WTC11 (cell line): Measurements from ENCODE around the gene CHAC1. TPM values are rescaled to one million over a fixed set of nuclear protein-coding genes. Genes with fewer than 3 reads are reported as not detected.

Experiments
- ATAC-seq: fragments of 200-7000 bp; cut with Tn5 transposase; 2 replicates; pipeline ENCODE4 v1.10.0; 2021; ENCODE audit warnings: mild to moderate bottlenecking, moderate library complexity
- CTCF ChIA-PET: fragments of 300-600 bp; sonication (Branson Sonifier 250); formaldehyde crosslinking; loops from one replicate; lab custom pipeline; 2021; ENCODE audit warnings: antibody characterized with exemption; lab: Charles Lee
- POLR2A ChIA-PET: fragments of 350-600 bp; sonication (Branson Sonifier 250); formaldehyde crosslinking; loops from one replicate; lab custom pipeline; 2021; ENCODE audit warnings: antibody characterized with exemption; lab: Charles Lee
- DNase-seq: peaks from one replicate; pipeline ENCODE4 v3.0.0; 2021; ENCODE audit warnings: low spot score
- H3K27ac Mint-ChIP-seq: 2 replicates; pipeline ENCODE4 v1.8.0; 2021; ENCODE audit warnings: mixed read lengths
- H3K27me3 Mint-ChIP-seq: 2 replicates; pipeline ENCODE4 v1.8.0; 2021; ENCODE audit warnings: low read depth, mild to moderate bottlenecking, moderate library complexity, mixed read lengths
- H3K36me3 Mint-ChIP-seq: 2 replicates; pipeline ENCODE4 v1.8.0; 2021; ENCODE audit warnings: mixed read lengths
- H3K4me1 Mint-ChIP-seq: 2 replicates; pipeline ENCODE4 v1.8.0; 2022; ENCODE audit warnings: mixed read lengths
- H3K4me3 Mint-ChIP-seq: 2 replicates; pipeline ENCODE4 v1.8.0; 2021; ENCODE audit warnings: mild to moderate bottlenecking, moderate library complexity, mixed read lengths
- H3K9me3 Mint-ChIP-seq: 2 replicates; pipeline ENCODE4 v1.8.0; 2021; ENCODE audit warnings: mixed read lengths
- ATF1 ChIP-seq: sonication (generic); formaldehyde crosslinking; IDR thresholded peaks from 2 replicates; pipeline ENCODE4 v1.8.1; 2023; ENCODE audit warnings: mild to moderate bottlenecking, moderate library complexity, missing genetic modification reagents
- CREB1 ChIP-seq: sonication (generic); formaldehyde crosslinking; IDR thresholded peaks from 2 replicates; pipeline ENCODE4 v1.8.0; 2023; ENCODE audit warnings: mild to moderate bottlenecking, missing genetic modification reagents
- EMX1 ChIP-seq: fragments of 250-450 bp; sonication (Bioruptor Pico); IDR thresholded peaks from 2 replicates; pipeline ENCODE4 v1.8.0; 2021; ENCODE audit warnings: mild to moderate bottlenecking
- FOXP1 ChIP-seq: sonication (generic); formaldehyde crosslinking; IDR thresholded peaks from 2 replicates; pipeline ENCODE4 v1.8.0; 2022; ENCODE audit warnings: missing genetic modification reagents, mild to moderate bottlenecking, moderate library complexity, borderline replicate concordance
- GRHL2 ChIP-seq: fragments of 250-450 bp; sonication (Bioruptor Pico); IDR thresholded peaks from 2 replicates; pipeline ENCODE4 v1.8.0; 2022; ENCODE audit warnings: mild to moderate bottlenecking, moderate library complexity; ENCODE audit not compliant: insufficient replicate concordance, severe bottlenecking
- JUN ChIP-seq: sonication (generic); formaldehyde crosslinking; IDR thresholded peaks from 2 replicates; pipeline ENCODE4 v1.8.0; 2023; ENCODE audit warnings: mild to moderate bottlenecking, missing genetic modification reagents
- NFATC4 ChIP-seq: fragments of 250-450 bp; sonication (Bioruptor Pico); IDR thresholded peaks from 2 replicates; pipeline ENCODE4 v1.9.0; 2021; ENCODE audit warnings: mild to moderate bottlenecking
- NFE2L1 ChIP-seq: sonication (generic); formaldehyde crosslinking; IDR thresholded peaks from 2 replicates; pipeline ENCODE4 v1.8.1; 2023; ENCODE audit warnings: missing genetic modification reagents
- OVOL2 ChIP-seq: fragments of 250-450 bp; sonication (Bioruptor Pico); IDR thresholded peaks from 2 replicates; pipeline ENCODE4 v1.9.0; 2021; ENCODE audit warnings: mild to moderate bottlenecking, borderline replicate concordance
- PRRX2 ChIP-seq: fragments of 250-450 bp; sonication (Bioruptor Pico); IDR thresholded peaks from 2 replicates; pipeline ENCODE4 v1.8.0; 2021; ENCODE audit warnings: mild to moderate bottlenecking
- RORB ChIP-seq: fragments of 250-450 bp; sonication (Bioruptor Pico); IDR thresholded peaks from 2 replicates; pipeline ENCODE4 v1.9.0; 2021; ENCODE audit warnings: mild to moderate bottlenecking
- SP1 ChIP-seq: sonication (generic); formaldehyde crosslinking; conservative IDR thresholded peaks from 2 replicates; pipeline ENCODE4 v1.8.1; 2022; ENCODE audit warnings: missing genetic modification reagents
- TEAD4 ChIP-seq: sonication (generic); formaldehyde crosslinking; IDR thresholded peaks from 2 replicates; pipeline ENCODE4 v1.8.0; 2022; ENCODE audit warnings: mild to moderate bottlenecking, missing genetic modification reagents
- TP53 ChIP-seq: sonication (generic); formaldehyde crosslinking; IDR thresholded peaks from 2 replicates; pipeline ENCODE4 v1.8.1; 2023; ENCODE audit warnings: mild to moderate bottlenecking, missing genetic modification reagents
- ZNF396 ChIP-seq: fragments of 250-450 bp; sonication (Bioruptor Pico); IDR thresholded peaks from 2 replicates; pipeline ENCODE4 v1.8.0; 2021; ENCODE audit warnings: mild to moderate bottlenecking, moderate library complexity, borderline replicate concordance
- ZNF423 ChIP-seq: fragments of 250-450 bp; sonication (Bioruptor Pico); IDR thresholded peaks from 2 replicates; pipeline ENCODE4 v2.1.2; 2022; ENCODE audit warnings: mild to moderate bottlenecking, moderate library complexity
- ZNF671 ChIP-seq: fragments of 250-450 bp; sonication (Bioruptor Pico); IDR thresholded peaks from 2 replicates; pipeline ENCODE4 v1.8.0; 2021; ENCODE audit warnings: mild to moderate bottlenecking
- total RNA-seq: library from RNA; stranded (reverse); gene quantifications from 3 replicates; pipeline ENCODE4 v1.2.3, GENCODE V29; 2021
- TF ChIP-seq, protein P1 (sequence below): sonication (generic); formaldehyde crosslinking; IDR thresholded peaks from 2 replicates; pipeline ENCODE4 v1.8.1; 2022; ENCODE audit warnings: low read depth, missing genetic modification reagents, borderline replicate concordance
- TF ChIP-seq, protein P2 (sequence below): sonication (generic); formaldehyde crosslinking; IDR thresholded peaks from 2 replicates; pipeline ENCODE4 v1.8.1; 2023; ENCODE audit warnings: mild to moderate bottlenecking, missing genetic modification reagents
- TF ChIP-seq, protein P3 (sequence below): sonication (generic); formaldehyde crosslinking; IDR thresholded peaks from 2 replicates; pipeline ENCODE4 v1.8.1; 2023; ENCODE audit warnings: mild to moderate bottlenecking, missing genetic modification reagents, moderate library complexity
- TF ChIP-seq, protein P4 (sequence below): fragments of 200-600 bp; IDR thresholded peaks from 2 replicates; pipeline ENCODE4 v1.8.0; 2022; ENCODE audit warnings: antibody characterized with exemption
- TF ChIP-seq, protein P5 (sequence below): sonication (generic); formaldehyde crosslinking; IDR thresholded peaks from 2 replicates; pipeline ENCODE4 v1.8.0; 2022; ENCODE audit warnings: missing genetic modification reagents
- TF ChIP-seq, protein P6 (sequence below): sonication (generic); formaldehyde crosslinking; IDR thresholded peaks from 2 replicates; pipeline ENCODE4 v1.8.1; 2022; ENCODE audit warnings: low read depth, mild to moderate bottlenecking, moderate library complexity, missing genetic modification reagents, borderline replicate concordance

Gene CHAC1
- total RNA-seq, 1 experiment from 2014 or later, result 31.0 TPM

DNA sequence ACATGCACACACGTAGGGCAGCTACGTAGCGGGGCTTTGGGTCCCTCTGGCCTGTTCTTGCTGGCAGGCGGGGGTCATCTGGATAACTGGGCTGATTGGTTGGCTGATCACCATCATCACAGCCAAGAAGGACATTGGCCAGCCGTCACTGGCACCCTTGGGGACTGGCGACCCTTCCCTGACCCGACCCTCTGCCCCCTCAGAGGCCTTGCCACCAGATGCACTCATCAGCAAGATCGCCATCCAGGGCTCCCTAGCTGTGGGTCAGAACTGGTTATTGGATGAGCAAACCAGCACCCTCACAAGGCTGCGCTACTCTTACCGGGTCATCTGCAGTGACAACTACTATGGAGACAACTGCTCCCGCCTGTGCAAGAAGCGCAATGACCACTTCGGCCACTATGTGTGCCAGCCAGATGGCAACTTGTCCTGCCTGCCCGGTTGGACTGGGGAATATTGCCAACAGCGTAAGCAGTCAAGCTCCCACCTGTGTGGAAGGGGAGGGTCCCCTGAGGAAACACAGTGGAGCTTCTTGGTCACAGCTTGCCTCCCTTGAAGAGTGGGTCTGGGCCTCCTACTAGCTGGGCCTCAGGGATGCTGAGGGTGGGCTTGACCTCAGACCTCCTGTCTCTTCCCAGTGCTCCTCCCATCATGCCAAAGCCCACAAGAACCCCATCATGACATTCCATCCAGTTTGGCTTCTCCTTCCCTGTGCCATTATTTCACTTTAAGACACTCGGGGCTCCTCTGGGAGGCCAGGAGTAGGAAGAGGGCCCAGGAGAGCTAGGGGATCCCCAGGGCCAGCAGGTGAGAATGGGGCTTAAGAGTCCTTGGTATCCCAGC, 21.8 kb upstream of the CHAC1 start:
- DNase-seq, result no peak
- peak overlapping the region; percentile 80 for H3K4me3 Mint-ChIP-seq
- ATAC-seq, result no peak
- ChIA-PET POLR2A (interaction anchor here (1.1 to 8.7 kb wide), 5 partner anchors 10 to 28 kb away, joined by 3 to 73 read pairs (median 17); partner anchors contain the start of gene CHAC1), CTCF (interaction anchor here (0.5 to 10.6 kb wide), 26 partner anchors 8 to 603 kb away, joined by 3 to 203 read pairs (median 8); partner anchors contain the start of genes CHAC1, RHOV, SPINT1 and VPS18)
- H3K36me3 Mint-ChIP-seq, result no peaks in the 10 kb centered on the region
- no peaks in the 10 kb centered on the region for H3K9me3 Mint-ChIP-seq
- TF ChIP-seq, protein P1, sequence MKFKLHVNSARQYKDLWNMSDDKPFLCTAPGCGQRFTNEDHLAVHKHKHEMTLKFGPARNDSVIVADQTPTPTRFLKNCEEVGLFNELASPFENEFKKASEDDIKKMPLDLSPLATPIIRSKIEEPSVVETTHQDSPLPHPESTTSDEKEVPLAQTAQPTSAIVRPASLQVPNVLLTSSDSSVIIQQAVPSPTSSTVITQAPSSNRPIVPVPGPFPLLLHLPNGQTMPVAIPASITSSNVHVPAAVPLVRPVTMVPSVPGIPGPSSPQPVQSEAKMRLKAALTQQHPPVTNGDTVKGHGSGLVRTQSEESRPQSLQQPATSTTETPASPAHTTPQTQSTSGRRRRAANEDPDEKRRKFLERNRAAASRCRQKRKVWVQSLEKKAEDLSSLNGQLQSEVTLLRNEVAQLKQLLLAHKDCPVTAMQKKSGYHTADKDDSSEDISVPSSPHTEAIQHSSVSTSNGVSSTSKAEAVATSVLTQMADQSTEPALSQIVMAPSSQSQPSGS (CRISPR knock-in tag), result no peak
- TF ChIP-seq, protein P2, sequence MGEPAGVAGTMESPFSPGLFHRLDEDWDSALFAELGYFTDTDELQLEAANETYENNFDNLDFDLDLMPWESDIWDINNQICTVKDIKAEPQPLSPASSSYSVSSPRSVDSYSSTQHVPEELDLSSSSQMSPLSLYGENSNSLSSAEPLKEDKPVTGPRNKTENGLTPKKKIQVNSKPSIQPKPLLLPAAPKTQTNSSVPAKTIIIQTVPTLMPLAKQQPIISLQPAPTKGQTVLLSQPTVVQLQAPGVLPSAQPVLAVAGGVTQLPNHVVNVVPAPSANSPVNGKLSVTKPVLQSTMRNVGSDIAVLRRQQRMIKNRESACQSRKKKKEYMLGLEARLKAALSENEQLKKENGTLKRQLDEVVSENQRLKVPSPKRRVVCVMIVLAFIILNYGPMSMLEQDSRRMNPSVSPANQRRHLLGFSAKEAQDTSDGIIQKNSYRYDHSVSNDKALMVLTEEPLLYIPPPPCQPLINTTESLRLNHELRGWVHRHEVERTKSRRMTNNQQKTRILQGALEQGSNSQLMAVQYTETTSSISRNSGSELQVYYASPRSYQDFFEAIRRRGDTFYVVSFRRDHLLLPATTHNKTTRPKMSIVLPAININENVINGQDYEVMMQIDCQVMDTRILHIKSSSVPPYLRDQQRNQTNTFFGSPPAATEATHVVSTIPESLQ (CRISPR knock-in tag), result no peak
- TF ChIP-seq ATF1 (CRISPR knock-in tag) (no peak), ZNF423 (CRISPR knock-in tag) (no peak), TEAD4 (CRISPR knock-in tag) (no peak), GRHL2 (CRISPR knock-in tag) (no peak), ZNF671 (CRISPR knock-in tag) (no peak)
- TF ChIP-seq, protein P3, sequence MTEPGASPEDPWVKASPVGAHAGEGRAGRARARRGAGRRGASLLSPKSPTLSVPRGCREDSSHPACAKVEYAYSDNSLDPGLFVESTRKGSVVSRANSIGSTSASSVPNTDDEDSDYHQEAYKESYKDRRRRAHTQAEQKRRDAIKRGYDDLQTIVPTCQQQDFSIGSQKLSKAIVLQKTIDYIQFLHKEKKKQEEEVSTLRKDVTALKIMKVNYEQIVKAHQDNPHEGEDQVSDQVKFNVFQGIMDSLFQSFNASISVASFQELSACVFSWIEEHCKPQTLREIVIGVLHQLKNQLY (CRISPR knock-in tag), result no peak
- no peak overlapping the region for H3K27ac Mint-ChIP-seq
- H3K4me1 Mint-ChIP-seq, result peaks cover 22% of the 10 kb centered on the region
- peaks cover 76% of the 10 kb centered on the region for H3K27me3 Mint-ChIP-seq

DNA sequence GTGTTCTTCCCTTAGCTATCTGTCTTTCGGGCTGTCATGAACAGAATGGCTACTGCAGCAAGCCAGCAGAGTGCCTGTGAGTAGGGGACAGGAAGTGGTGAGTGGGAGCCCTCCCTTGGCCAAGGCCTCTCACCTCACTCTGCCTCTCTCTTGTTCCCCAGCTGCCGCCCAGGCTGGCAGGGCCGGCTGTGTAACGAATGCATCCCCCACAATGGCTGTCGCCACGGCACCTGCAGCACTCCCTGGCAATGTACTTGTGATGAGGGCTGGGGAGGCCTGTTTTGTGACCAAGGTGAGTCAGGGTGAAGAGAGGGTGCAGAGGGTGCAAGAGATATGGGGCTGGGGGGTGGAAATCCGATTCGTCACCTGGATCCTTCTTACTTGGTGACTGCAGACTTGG, 21.1 kb upstream of the CHAC1 start:
- POLR2A ChIA-PET, result interaction anchor here (8.7 kb wide), 1 partner anchor 22 kb away, joined by 73 read pairs; the partner anchor contains the start of gene CHAC1
- CTCF ChIA-PET, result interaction anchor here (1.0 to 10.6 kb wide), 11 partner anchors 8 to 75 kb away, joined by 3 to 203 read pairs (median 19); partner anchors contain the start of gene CHAC1
- no peak for ATAC-seq
- TF ChIP-seq JUN (CRISPR knock-in tag), result no peak
- TF ChIP-seq NFATC4 (CRISPR knock-in tag), result no peak
- TF ChIP-seq, protein P4, sequence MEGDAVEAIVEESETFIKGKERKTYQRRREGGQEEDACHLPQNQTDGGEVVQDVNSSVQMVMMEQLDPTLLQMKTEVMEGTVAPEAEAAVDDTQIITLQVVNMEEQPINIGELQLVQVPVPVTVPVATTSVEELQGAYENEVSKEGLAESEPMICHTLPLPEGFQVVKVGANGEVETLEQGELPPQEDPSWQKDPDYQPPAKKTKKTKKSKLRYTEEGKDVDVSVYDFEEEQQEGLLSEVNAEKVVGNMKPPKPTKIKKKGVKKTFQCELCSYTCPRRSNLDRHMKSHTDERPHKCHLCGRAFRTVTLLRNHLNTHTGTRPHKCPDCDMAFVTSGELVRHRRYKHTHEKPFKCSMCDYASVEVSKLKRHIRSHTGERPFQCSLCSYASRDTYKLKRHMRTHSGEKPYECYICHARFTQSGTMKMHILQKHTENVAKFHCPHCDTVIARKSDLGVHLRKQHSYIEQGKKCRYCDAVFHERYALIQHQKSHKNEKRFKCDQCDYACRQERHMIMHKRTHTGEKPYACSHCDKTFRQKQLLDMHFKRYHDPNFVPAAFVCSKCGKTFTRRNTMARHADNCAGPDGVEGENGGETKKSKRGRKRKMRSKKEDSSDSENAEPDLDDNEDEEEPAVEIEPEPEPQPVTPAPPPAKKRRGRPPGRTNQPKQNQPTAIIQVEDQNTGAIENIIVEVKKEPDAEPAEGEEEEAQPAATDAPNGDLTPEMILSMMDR, result no peak
- TF ChIP-seq ZNF396, result no peak
- TF ChIP-seq, protein P3 (CRISPR knock-in tag), result no peak
- TF ChIP-seq FOXP1 (CRISPR knock-in tag), result no peak
- TF ChIP-seq, protein P5, sequence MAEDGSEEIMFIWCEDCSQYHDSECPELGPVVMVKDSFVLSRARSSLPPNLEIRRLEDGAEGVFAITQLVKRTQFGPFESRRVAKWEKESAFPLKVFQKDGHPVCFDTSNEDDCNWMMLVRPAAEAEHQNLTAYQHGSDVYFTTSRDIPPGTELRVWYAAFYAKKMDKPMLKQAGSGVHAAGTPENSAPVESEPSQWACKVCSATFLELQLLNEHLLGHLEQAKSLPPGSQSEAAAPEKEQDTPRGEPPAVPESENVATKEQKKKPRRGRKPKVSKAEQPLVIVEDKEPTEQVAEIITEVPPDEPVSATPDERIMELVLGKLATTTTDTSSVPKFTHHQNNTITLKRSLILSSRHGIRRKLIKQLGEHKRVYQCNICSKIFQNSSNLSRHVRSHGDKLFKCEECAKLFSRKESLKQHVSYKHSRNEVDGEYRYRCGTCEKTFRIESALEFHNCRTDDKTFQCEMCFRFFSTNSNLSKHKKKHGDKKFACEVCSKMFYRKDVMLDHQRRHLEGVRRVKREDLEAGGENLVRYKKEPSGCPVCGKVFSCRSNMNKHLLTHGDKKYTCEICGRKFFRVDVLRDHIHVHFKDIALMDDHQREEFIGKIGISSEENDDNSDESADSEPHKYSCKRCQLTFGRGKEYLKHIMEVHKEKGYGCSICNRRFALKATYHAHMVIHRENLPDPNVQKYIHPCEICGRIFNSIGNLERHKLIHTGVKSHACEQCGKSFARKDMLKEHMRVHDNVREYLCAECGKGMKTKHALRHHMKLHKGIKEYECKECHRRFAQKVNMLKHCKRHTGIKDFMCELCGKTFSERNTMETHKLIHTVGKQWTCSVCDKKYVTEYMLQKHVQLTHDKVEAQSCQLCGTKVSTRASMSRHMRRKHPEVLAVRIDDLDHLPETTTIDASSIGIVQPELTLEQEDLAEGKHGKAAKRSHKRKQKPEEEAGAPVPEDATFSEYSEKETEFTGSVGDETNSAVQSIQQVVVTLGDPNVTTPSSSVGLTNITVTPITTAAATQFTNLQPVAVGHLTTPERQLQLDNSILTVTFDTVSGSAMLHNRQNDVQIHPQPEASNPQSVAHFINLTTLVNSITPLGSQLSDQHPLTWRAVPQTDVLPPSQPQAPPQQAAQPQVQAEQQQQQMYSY (CRISPR knock-in tag), result no peak
- no peak for TF ChIP-seq PRRX2 (CRISPR knock-in tag)
- TF ChIP-seq CREB1 (CRISPR knock-in tag), result no peak
- no peak for TF ChIP-seq OVOL2 (CRISPR knock-in tag)
- TF ChIP-seq, protein P6, sequence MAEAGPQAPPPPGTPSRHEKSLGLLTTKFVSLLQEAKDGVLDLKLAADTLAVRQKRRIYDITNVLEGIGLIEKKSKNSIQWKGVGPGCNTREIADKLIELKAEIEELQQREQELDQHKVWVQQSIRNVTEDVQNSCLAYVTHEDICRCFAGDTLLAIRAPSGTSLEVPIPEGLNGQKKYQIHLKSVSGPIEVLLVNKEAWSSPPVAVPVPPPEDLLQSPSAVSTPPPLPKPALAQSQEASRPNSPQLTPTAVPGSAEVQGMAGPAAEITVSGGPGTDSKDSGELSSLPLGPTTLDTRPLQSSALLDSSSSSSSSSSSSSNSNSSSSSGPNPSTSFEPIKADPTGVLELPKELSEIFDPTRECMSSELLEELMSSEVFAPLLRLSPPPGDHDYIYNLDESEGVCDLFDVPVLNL (CRISPR knock-in tag), result no peak
- no peak for TF ChIP-seq EMX1 (CRISPR knock-in tag)
- no peak for TF ChIP-seq RORB (CRISPR knock-in tag)
- TF ChIP-seq SP1 (CRISPR knock-in tag), result no peak
- TF ChIP-seq NFE2L1 (CRISPR knock-in tag), result no peak
- TF ChIP-seq TP53 (CRISPR knock-in tag), result no peak

More for the DNA sequence above, 21.1 kb upstream of the CHAC1 start:
- Mint-ChIP-seq H3K9me3 (no peaks in the 10 kb centered on the region), H3K4me1 (peaks cover 18% of the 10 kb centered on the region), H3K4me3 (no peak overlapping the region), H3K36me3 (no peaks in the 10 kb centered on the region), H3K27me3 (peaks cover 69% of the 10 kb centered on the region), H3K27ac (no peak overlapping the region)
- no peak for DNase-seq
